Fibroblast of skin of left quadriceps (primary cell): ENCODE results near the gene CARD6.
"Not testable (repeated sequence)": the region's sequence is repeated elsewhere in the genome, so short reads cannot be mapped to it uniquely, and the experiment has no call there.

Experiments
- DNase-seq, 2 experiments: peaks; one replicate each; pipeline ENCODE4 v3.0.0-alpha.2; 2013; ENCODE audit warnings: low read depth in 2 of 2

CARD6 gene

DNA sequence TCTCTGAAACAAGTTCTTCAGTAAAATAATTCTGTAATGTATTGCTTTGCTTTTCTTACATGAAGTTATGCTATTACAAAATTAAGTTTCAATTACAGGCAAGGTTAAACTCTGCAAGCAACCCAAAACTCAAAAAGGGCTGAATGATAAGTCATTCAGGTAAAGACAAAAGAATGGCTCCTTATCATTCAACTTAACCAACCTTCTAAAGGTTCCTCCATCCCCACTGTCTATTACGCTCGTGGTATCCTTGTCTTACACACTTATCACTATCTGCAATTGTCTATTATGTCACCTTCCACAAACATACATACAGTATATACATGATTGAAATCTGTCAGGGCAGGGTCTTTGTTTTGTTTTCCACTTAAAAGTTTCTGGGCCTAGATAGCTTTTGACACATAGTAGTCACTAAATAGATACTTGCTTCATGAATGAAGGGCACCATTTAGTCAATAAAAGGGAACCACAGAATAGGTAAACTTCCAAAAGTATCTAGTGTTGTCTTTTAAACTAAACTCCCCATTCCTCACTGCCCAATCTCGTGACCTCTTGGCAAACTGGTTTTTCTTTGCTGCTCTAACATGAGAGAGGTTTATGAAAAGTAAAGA lies 13.0 kb upstream of the CARD6 start:
- DNase-seq, result no peak

GRCh38 chr5:40828690-40829661 lies 12.2 kb upstream of the CARD6 start:
- DNase-seq, result no peak

DNA sequence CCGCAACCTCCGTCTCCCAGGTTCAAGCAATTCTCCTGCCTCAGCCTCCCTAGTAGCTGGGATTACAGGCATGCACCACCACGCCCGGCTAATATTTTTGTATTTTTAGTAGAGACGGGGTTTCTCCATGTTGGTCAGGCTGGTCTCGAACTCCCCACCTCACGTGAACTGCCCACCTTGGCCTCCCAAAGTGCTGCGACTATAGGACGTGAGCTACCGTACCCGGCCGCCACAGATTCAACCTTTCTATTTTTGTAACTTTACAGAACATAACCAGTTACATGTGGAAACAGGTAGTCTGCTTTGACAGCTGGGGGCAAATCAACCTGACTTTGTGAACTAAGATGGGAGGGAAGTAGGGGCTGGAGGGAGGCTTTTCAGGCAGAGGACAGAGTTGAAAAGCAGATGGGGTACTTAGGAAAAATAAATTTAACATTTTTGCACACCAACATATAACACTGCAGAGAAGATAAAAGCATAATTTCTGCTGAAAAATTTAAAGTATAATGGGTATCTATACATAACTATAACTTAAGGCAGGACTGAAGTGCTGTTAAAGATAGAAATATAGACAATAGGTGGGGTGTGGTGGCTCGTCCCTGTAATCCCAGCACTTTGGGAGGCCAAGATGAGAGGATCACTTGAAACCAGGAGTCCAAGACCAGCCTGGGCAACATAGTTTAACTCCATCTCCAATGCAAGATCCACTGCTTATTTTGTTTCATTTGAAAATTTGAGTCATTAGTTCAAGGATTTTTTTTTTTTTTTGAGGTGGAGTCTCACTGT lies 11.2 kb upstream of the CARD6 start:
- DNase-seq, result no peak

DNA sequence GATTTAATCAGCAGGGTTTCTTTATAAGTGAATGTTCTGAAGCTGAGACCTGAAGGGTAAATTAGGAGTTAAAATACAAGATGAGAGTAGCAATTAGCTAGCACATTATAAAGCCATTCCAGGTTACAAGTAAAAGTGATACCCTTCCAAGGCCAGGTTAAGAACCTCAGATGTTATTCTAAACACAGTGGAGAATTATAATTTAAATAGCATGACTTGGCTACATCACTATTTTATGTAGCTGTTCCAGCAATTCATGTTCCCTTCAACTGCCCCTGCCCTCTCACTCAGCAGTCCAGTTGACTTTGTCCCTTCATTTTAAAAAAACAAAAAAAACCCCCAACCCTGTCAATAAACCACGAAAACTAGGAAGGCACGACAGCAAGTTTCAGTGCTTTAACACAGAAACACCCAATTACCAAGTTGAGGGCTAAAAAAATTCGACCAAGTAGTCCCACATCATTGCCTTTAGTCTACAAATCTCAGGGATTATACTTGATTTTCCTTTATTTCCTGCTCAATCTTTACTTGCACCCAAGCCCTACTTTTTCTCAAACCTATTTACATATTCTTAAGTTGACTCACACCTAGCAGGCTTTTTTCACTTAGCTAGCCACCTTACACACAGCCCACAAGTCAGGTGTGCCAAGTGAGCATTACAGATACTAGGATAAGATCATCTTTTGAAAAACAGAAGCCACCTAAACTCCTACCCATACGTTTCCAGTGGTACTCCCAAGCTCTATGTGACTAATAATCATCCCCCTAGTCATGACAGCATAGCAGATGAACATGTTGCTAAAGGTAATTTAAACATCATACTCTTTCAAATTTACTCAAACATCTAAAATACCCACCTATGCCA lies 9.6 kb upstream of the CARD6 start:
- no peak for DNase-seq

GRCh38 chr5:40832345-40832744 lies 8.8 kb upstream of the CARD6 start:
- DNase-seq, result no peak

- no peak for DNase-seq
Measured at GRCh38 chr5:40833712-40834229, 7.4 kb upstream of the CARD6 start.

- no peak for DNase-seq
Measured at GRCh38 chr5:40834391-40834848, 6.7 kb upstream of the CARD6 start.

DNA sequence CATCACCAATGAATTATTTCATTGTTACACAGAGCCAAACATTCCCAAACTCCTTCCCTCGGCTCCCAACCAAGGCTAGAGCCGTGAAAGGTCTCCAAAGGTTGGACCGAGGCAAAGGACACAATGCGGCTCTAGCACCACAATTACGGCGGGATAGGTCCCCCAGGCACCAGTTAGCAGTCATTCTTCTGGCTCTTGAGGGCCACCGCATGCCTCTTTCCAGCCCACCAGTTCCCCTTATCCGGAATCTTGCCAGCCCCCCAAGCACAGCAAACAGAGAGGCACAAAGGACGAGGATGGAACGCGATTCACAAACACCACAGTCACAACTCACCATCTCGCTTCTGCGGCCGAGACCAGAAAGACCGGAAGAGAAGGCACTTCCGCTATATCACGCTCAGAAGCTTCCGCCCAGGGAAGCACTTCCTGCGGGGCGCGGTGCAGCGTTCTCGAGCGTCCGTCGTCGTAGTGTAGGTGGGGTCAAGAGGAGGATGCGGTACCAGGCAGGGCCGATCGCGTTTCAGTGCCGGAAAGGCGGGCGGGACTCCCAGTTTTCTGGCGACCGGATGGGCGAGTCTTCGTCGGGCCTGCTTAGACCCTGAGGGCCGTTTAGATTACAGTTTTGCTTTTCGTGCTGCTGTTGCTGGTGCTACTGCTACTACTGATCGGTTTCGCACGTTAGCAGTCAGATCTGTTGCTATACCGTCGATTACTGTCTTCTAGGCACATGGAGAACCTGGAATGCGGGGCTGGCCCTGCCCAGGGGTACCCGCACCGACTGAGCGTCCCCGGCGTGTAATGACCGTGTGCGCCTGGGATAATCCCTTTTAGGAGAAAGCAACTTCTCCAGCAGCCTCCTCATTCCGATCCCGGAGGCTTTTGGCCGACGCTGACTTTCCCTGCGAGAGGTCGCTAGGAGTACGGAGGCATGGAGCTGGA lies 6.0 kb upstream of the CARD6 start, which contains the start of gene RPL37:
Gene RPL37 (minus strand): TSS at position 374 of the 939 bp plus-strand sequence. CDS start 37 bp downstream, at position 337.
- DNase-seq, result peak; percentile 94 to 95

- DNase-seq, result no peak
Measured at GRCh38 chr5:40838086-40838485, 3.1 kb upstream of the CARD6 start.

DNA sequence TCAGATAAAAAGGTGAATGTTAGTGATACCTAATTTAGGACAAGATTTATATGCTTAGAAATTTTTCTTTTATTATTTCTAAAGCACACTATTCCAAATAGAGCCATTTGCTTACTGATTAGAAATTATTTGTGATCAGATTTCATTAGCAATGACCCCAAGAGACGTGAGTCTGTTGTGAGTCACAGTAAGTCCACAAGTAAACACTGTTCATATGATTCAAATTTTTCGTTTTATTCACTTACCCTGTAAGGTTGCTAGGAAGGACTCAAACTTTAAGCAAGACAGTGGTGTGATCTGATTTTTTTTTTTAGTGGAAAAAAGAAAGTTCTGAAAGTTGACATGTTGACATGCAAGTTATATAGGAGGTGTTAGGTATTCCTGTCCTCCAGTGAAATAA lies 1.2 kb downstream of the CARD6 start:
- DNase-seq, result no peak

GRCh38 chr5:40844565-40844964 lies 3.4 kb downstream of the CARD6 start:
- DNase-seq, result no peak

DNA sequence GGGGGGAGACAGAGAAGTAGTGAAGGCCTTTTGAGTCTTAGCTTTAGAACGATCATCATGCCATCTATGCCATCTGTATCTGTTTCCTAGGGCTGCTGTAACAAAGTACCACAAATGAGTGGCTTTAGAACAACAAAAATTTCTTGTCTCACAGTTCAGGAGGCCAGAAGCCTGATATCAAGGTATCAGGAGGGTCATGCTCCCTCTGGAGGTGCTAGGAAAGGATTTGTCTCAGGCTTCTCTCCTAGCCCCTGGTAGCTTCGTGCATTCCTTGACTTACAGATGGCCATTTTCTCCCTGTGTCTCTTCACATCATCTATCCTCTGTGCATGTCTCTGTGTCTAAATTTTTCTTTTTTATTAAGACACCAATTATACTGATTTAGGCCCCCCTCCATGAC lies 5.2 kb downstream of the CARD6 start:
- no peak for DNase-seq

GRCh38 chr5:40847525-40847924 lies 6.4 kb downstream of the CARD6 start:
- DNase-seq, result no peak

DNA sequence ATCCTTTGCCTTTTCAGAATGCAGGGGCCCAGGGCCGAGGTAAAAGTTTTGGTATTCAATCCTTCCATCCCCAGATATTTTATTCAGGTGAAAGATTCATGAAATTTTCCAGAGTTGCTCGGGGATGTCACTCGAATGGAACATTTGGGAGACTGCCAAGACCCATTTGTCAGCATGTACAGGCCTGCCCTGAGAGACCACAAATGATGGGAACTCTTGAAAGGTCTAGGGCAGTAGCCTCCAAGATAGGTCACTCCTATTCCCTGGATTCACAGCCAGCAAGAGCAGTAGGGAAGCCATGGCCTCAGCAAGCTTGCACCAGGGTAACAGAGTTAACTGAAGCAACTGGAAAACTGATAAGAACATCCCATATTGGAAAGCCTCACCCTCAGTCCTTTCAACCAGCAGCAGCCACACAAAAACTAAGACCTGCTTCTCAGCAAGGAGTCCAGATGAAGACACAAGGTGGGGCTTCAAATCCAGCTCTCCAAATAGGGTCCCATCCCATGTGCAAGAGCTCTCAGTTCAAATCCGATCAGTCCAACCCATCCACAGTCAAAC lies 12.5 kb downstream of the CARD6 start:
- DNase-seq, result no peak

- no peak for DNase-seq
Measured at GRCh38 chr5:40860711-40861110, 19.5 kb downstream of the CARD6 start.

DNA sequence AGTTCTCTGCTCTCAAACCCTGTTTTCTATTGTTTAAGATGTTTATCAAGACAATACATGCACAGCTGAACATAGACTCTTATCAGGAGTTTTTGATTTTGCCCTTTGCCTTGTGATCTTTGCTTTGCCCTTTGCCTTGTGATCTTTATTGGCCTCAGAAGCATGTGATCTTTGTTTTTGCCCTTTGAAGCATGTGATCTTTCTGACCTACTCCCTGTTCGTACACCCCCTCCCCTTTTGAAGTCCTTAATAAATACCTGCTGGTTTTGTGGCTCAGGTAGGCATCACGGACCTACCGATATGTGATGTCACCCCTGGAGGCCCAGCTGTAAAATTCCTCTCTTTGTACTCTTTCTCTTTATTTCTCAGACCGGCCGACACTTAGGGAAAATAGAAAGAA lies 23.8 kb downstream of the CARD6 start:
- not testable (repeated sequence) for DNase-seq

GRCh38 chr5:40866844-40867243 lies 25.7 kb downstream of the CARD6 start:
- DNase-seq, result no peak

DNA sequence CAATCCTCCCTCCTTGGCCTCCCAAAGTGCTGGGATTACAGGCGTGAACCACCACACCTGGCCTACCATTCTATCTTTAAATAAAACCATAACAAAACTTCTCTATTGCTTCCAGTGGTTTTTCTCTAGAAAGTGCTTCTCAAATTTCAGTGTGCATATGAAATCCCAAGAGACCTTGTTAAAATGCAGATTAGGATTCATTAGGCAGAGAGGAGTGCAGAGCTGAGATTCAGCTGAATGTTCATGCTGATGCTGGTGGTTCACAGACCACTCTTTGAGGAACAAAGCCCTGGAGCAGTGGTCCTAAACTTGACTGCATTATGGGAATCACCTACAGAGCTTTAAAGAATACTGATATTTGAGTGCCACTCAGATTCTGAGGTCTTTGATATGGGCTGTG lies 28.2 kb downstream of the CARD6 start:
- no peak for DNase-seq

DNA sequence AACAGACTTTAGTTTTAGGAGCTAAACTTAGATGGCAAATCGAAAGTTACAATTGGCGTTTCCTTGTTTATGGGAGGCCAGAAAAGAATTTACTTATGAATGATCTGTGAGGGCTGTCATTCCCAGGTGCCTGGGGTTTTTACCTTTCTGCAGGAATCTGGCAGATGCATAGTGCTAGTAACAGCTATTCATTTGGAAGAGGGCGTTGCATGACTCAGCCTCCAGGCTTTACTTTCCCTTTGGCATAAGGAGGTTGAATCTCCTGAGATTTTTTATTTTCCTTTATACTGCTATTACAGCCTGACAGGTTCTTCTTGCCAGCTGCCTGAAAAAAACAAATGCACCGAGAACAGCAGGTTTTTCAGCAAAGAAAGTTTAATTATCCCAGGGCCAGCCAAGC lies 30.0 kb downstream of the CARD6 start:
- DNase-seq, result no peak
